GM12872 (cell line): ENCODE results near the gene DBN1.

Experiments
- CTCF ChIP-seq: IDR thresholded peaks from 3 replicates; pipeline ENCODE4 v1.5.1; 2011; ENCODE audit warnings: low read depth, mild to moderate bottlenecking, low read length, moderate library complexity; ENCODE audit not compliant: insufficient read depth

DBN1 gene

GRCh38 chr5:177486256-177486655, 12.8 kb upstream of the DBN1 start:
- TF ChIP-seq CTCF: no peak

- TF ChIP-seq CTCF: no peak
Measured at GRCh38 chr5:177484902-177485549, 11.6 kb upstream of the DBN1 start.

- no peak for TF ChIP-seq CTCF
Measured at GRCh38 chr5:177483994-177484901, 10.8 kb upstream of the DBN1 start.

- no peak for TF ChIP-seq CTCF
Measured at GRCh38 chr5:177483042-177483441, 9.6 kb upstream of the DBN1 start.

- no peak for TF ChIP-seq CTCF
Measured at GRCh38 chr5:177482359-177482795, 8.9 kb upstream of the DBN1 start.

- TF ChIP-seq CTCF: no peak
Measured at GRCh38 chr5:177479774-177480173, 6.3 kb upstream of the DBN1 start.
